ENCODE data around the gene SRSF12.

Gene SRSF12

GRCh38 chr6:89146718-89147700 lies 29.1 kb upstream of the SRSF12 start:
- Histone ChIP-seq H3K27ac (ENCODE audit: low read length) (peak overlapping the region; percentile 95), H4K20me1 (ENCODE audit: insufficient read depth, low read length) (no peaks in the 10 kb centered on the region), H2AFZ (ENCODE audit: low read length) (peak overlapping the region; percentile 77), H3K4me1 (ENCODE audit: low read length) (peaks cover 21% of the 10 kb centered on the region), H3K4me2 (ENCODE audit: low read depth, low read length) (peak overlapping the region; percentile 93), H3K4me3 (ENCODE audit: low read length) (peak overlapping the region; percentile 81), H3K9me2 (replicated peaks; ENCODE audit: insufficient read depth, low read length) (no peaks in the 10 kb centered on the region), H3K9ac (ENCODE audit: low read length) (peak overlapping the region; percentile 98), H3K27me3 (replicated peaks; ENCODE audit: insufficient read depth, low read length) (no peaks in the 10 kb centered on the region), H3F3A (ENCODE audit: insufficient read depth, low read length) (peaks cover 19% of the 10 kb centered on the region; the same call in 1 of the 2 replicates), H3K9me3 (replicated peaks; ENCODE audit: insufficient read depth, low read length) (no peaks in the 10 kb centered on the region), H3K36me3 (replicated peaks; ENCODE audit: insufficient read depth, low read length) (no peaks in the 10 kb centered on the region; the same call in 1 of the 2 replicates), H3K79me2 (ENCODE audit: low read length) (peaks cover 67% of the 10 kb centered on the region)
- TF ChIP-seq EZH2 (optimal IDR thresholded peaks at IDR 0.05; ENCODE audit: low read depth, low read length) (no peak), CTCF (IDR thresholded peaks at IDR 0.05; ENCODE audit: low read length) (no peak), EZH2phosphoT487 (IDR thresholded peaks at IDR 0.05; ENCODE audit: low read length) (no peak)
- peak; percentile 68 for DNase-seq

- peak within 1 kb of the TSS; percentile 98 for H3K9ac ChIP-seq (ENCODE audit: low read length)
- no peaks in the 10 kb centered on the region for H3K9me2 ChIP-seq (replicated peaks; ENCODE audit: insufficient read depth, low read length)
- no peaks in the 10 kb centered on the region for H3K9me3 ChIP-seq (replicated peaks; ENCODE audit: insufficient read depth, low read length)
- peak within 1 kb of the TSS; percentile 95 for H3K27ac ChIP-seq (ENCODE audit: low read length)
- no peaks in the 10 kb centered on the region for H4K20me1 ChIP-seq (ENCODE audit: insufficient read depth, low read length)
- no peaks in the 10 kb centered on the region for H3K27me3 ChIP-seq (replicated peaks; ENCODE audit: insufficient read depth, low read length)
- H2AFZ ChIP-seq (ENCODE audit: low read length): peak within 1 kb of the TSS; percentile 77
- DNase-seq: peak; percentile 81
- H3K4me2 ChIP-seq (ENCODE audit: low read depth, low read length): peak within 1 kb of the TSS; percentile 93
- no peaks in the 10 kb centered on the region for H3K36me3 ChIP-seq (replicated peaks; ENCODE audit: insufficient read depth, low read length)
- peaks cover 19% of the 10 kb centered on the region; the same call in 1 of the 2 replicates for H3F3A ChIP-seq (ENCODE audit: insufficient read depth, low read length)
- H3K79me2 ChIP-seq (ENCODE audit: low read length): peaks cover 59% of the 10 kb centered on the region
- peak within 1 kb of the TSS; percentile 81 for H3K4me3 ChIP-seq (ENCODE audit: low read length)
- peaks cover 18% of the 10 kb centered on the region for H3K4me1 ChIP-seq (ENCODE audit: low read length)
- TF ChIP-seq CTCF (IDR thresholded peaks at IDR 0.05; ENCODE audit: low read length) (no peak), EZH2phosphoT487 (IDR thresholded peaks at IDR 0.05; ENCODE audit: low read length) (no peak), EZH2 (optimal IDR thresholded peaks at IDR 0.05; ENCODE audit: low read depth, low read length) (no peak)
Observed at GRCh38 chr6:89145956-89146717, 28.3 kb upstream of the SRSF12 start, which contains the start of gene PM20D2. TSS of gene PM20D2 (plus strand) at chr6:89146055. CDS start at chr6:89146145, 90 bp downstream.

- TF ChIP-seq CTCF (IDR thresholded peaks at IDR 0.05; ENCODE audit: low read length): no peak
- Histone ChIP-seq H3K4me3 (ENCODE audit: low read length) (peak overlapping the region; percentile 81), H3K36me3 (replicated peaks; ENCODE audit: insufficient read depth, low read length) (no peaks in the 10 kb centered on the region), H3K27ac (ENCODE audit: low read length) (peak overlapping the region; percentile 95), H3K9ac (ENCODE audit: low read length) (peak overlapping the region; percentile 98), H3K9me2 (replicated peaks; ENCODE audit: insufficient read depth, low read length) (no peaks in the 10 kb centered on the region), H2AFZ (ENCODE audit: low read length) (peak overlapping the region; percentile 77), H3K27me3 (replicated peaks; ENCODE audit: insufficient read depth, low read length) (no peaks in the 10 kb centered on the region), H3K79me2 (ENCODE audit: low read length) (peaks cover 50% of the 10 kb centered on the region), H3K9me3 (replicated peaks; ENCODE audit: insufficient read depth, low read length) (no peaks in the 10 kb centered on the region), H3K4me2 (ENCODE audit: low read depth, low read length) (peak overlapping the region; percentile 93), H3F3A (ENCODE audit: insufficient read depth, low read length) (peaks cover 19% of the 10 kb centered on the region; the same call in 1 of the 2 replicates), H3K4me1 (ENCODE audit: low read length) (peaks cover 18% of the 10 kb centered on the region), H4K20me1 (ENCODE audit: insufficient read depth, low read length) (no peaks in the 10 kb centered on the region)
- DNase-seq: peak; percentile 78
Observed at GRCh38 chr6:89145091-89145955, 27.5 kb upstream of the SRSF12 start.

Data from MM.1S (cell line).